ENCODE measurements around the gene TNFRSF19. TPM values are rescaled to one million over a fixed set of nuclear protein-coding genes. Genes with fewer than 3 reads are reported as not detected.

The TNFRSF19 gene
- total RNA-seq, 4 donors from 2014 or later = 0.51 to 1.5 (median 1.0) TPM

DNA sequence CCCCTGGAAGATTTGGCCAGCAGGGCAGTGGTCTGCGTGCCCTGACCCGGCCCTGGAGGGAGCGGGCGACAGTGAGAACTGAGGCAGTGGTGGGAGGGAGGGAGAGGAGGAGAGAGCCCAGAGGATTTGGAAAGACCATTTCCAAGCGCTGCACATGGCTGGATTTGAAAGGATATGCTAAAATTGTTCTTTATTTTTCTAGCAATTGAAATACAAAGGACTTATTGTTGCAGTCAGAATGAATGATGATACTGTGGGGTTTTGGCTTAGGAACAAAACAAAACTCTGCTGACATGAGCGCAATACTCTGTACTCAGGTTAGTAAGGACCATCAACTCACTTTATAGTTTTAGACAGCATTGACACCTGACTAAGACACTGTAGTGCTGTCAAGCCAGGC is 69.5 kb downstream of the TNFRSF19 start:
- H3K27me3 ChIP-seq = no peaks in the 10 kb centered on the region
- peaks cover 0 to 8% of the 10 kb centered on the region in 2 donors for H3K4me1 ChIP-seq
- ATAC-seq (no peak), DNase-seq (no peak)
- H3K9me3 ChIP-seq = no peaks in the 10 kb centered on the region
- H3K36me3 ChIP-seq = no peaks in the 10 kb centered on the region
- no peak overlapping the region for H3K27ac ChIP-seq
- TF ChIP-seq, protein P1, sequence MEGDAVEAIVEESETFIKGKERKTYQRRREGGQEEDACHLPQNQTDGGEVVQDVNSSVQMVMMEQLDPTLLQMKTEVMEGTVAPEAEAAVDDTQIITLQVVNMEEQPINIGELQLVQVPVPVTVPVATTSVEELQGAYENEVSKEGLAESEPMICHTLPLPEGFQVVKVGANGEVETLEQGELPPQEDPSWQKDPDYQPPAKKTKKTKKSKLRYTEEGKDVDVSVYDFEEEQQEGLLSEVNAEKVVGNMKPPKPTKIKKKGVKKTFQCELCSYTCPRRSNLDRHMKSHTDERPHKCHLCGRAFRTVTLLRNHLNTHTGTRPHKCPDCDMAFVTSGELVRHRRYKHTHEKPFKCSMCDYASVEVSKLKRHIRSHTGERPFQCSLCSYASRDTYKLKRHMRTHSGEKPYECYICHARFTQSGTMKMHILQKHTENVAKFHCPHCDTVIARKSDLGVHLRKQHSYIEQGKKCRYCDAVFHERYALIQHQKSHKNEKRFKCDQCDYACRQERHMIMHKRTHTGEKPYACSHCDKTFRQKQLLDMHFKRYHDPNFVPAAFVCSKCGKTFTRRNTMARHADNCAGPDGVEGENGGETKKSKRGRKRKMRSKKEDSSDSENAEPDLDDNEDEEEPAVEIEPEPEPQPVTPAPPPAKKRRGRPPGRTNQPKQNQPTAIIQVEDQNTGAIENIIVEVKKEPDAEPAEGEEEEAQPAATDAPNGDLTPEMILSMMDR (IDR thresholded peaks at IDR 0.05 in 4 of 5, conservative IDR thresholded peaks at IDR 0.05 in 1 of 5) = no peak
- TF ChIP-seq POLR2A (IDR thresholded peaks at IDR 0.05) = no peak
- in situ Hi-C loops (cut with MboI; ENCODE audit: low sequenced_read_pairs in 4 of 4) = no loop called here
- intact Hi-C loops (cut with DNase I; ENCODE audit: low total_unique reads) = no loop called here
- H3K4me3 ChIP-seq = no peak overlapping the region

DNA sequence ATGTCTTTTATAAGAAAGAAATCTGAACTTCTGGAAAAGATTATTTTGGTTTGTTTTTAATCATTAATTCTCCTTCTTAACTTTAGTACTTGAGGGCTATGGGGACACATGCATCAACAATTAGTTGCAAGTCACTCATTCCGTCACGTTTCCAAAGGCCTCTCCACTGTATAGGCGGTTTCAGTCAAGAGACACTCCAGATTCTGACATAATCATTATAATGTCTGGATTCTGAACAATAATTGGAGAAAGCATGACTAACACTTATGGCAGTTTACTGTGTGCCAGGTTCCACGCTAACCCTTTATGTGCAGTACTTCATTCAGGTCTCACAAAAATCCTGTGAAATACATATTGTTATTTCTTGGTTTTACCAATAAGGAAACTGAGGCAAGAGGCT is 71.9 kb downstream of the TNFRSF19 start:
- TF ChIP-seq, protein P1 (IDR thresholded peaks at IDR 0.05 in 4 of 5, conservative IDR thresholded peaks at IDR 0.05 in 1 of 5) = no peak
- no peak for TF ChIP-seq POLR2A (IDR thresholded peaks at IDR 0.05)
- Histone ChIP-seq H3K4me3 (no peak overlapping the region), H3K27ac (no peak overlapping the region), H3K27me3 (no peaks in the 10 kb centered on the region), H3K4me1 (peaks cover 0 to 6% of the 10 kb centered on the region in 2 donors), H3K9me3 (no peaks in the 10 kb centered on the region), H3K36me3 (no peaks in the 10 kb centered on the region)
- intact Hi-C loops (cut with DNase I; ENCODE audit: low total_unique reads) (no loop called here), in situ Hi-C loops (cut with MboI; ENCODE audit: low sequenced_read_pairs in 4 of 4) (no loop called here)
- ATAC-seq (no peak), DNase-seq (no peak)

DNA sequence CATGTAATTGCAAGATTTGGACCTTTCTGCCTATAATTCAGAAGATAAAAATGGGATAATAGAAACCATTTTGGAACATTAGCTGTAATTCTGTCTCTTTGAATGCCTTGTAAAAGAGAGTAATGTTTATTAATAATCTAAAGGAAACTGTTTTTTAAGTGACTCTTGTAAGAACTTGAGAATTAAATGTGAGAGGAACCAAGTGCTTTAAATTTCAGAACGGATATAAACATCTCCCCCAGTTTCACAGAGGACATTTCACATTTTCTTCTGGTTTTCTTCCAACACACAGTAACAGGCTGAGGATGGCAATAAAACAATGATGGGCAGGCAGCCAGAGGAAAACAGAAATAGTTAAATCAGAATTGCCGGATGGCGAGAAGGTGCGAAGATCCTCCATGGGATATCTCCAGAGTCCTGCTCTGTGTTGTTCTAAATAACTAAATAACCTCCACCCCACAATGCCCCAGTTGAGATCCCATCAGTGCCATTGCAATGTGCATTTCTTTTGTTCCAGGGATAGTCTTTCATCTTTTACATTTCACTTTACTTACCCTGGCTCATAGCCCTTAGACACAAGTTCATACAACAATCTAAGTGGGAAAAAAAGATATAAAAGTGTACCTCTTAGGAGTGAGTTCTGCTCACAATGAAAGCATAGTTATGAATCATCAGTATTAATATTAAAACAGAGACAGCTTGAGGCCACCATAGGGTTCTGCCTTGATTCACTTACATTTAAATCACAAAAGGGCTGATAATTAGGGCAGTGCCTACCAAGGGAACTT is 73.3 kb downstream of the TNFRSF19 start:
- Histone ChIP-seq H3K4me3 (no peak overlapping the region), H3K27ac (no peak overlapping the region), H3K9me3 (no peaks in the 10 kb centered on the region), H3K36me3 (no peaks in the 10 kb centered on the region), H3K4me1 (no peaks in the 10 kb centered on the region), H3K27me3 (no peaks in the 10 kb centered on the region)
- DNase-seq (no peak), ATAC-seq (no peak)
- in situ Hi-C loops (cut with MboI; ENCODE audit: low sequenced_read_pairs in 4 of 4) = no loop called here
- TF ChIP-seq POLR2A (IDR thresholded peaks at IDR 0.05) = no peak
- intact Hi-C loops (cut with DNase I; ENCODE audit: low total_unique reads) = no loop called here

DNA sequence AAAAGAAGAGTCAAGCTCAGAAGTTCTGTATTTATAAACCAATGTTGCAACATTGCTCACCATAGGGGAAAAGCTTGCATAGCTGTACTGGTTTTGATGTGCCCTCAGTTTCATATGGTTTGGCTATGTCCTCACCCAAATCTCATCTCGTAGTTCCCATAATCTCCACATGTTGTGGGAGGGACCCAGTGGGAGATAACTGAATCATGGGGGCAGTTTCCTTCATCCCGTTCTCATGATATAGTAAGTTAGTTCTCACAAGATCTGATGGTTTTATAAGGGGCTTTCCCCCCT is 73.9 kb downstream of the TNFRSF19 start:
- Histone ChIP-seq H3K36me3 (no peaks in the 10 kb centered on the region), H3K27me3 (no peaks in the 10 kb centered on the region), H3K9me3 (no peaks in the 10 kb centered on the region), H3K4me3 (no peak overlapping the region), H3K4me1 (no peaks in the 10 kb centered on the region), H3K27ac (no peak overlapping the region)
- ATAC-seq (no peak), DNase-seq (no peak)
- TF ChIP-seq, protein P1 (IDR thresholded peaks at IDR 0.05 in 4 of 5, conservative IDR thresholded peaks at IDR 0.05 in 1 of 5) = no peak
- TF ChIP-seq POLR2A (IDR thresholded peaks at IDR 0.05) = no peak
- in situ Hi-C loops (cut with MboI; ENCODE audit: low sequenced_read_pairs in 4 of 4) = no loop called here
- intact Hi-C loops (cut with DNase I; ENCODE audit: low total_unique reads) = no loop called here

DNA sequence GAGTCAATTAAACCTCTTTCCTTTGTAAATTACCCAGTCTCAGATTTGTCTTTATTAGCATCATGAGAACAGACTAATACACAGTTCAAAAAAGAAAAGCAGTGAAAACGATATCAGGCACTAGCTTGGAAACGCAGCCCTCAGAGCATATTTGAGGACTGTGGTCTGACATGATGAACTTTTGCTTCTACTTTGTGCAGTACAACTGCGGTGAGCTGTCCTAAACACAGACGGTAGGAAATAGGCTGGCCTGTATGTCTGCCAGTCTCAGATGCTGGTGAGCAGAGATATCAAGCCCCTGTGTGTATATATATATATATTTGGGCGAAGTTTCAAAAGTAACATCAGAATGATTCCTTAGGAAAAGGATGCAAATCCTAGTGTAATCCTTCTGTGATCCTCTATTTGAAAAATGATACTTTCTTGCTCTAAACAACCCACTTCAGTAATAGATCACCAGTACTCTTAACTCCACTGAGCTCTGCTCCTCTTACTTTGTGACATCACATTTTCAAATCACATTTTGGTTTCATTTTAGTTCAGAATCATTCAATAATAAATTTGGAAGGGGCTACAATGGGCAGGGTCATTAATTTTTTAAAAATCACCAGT is 74.4 kb downstream of the TNFRSF19 start:
- DNase-seq (no peak), ATAC-seq (peak in 1 of 2 donors; percentile 55)
- Histone ChIP-seq H3K27ac (no peak overlapping the region), H3K4me1 (no peaks in the 10 kb centered on the region), H3K27me3 (no peaks in the 10 kb centered on the region), H3K36me3 (no peaks in the 10 kb centered on the region), H3K4me3 (no peak overlapping the region), H3K9me3 (no peaks in the 10 kb centered on the region)
- TF ChIP-seq POLR2A (IDR thresholded peaks at IDR 0.05) = no peak
- TF ChIP-seq, protein P1 (IDR thresholded peaks at IDR 0.05 in 4 of 5, conservative IDR thresholded peaks at IDR 0.05 in 1 of 5) = no peak
- intact Hi-C loops (cut with DNase I; ENCODE audit: low total_unique reads) = no loop called here
- in situ Hi-C loops (cut with MboI; ENCODE audit: low sequenced_read_pairs in 4 of 4) = no loop called here
